Upper lobe of left lung (tissue), 4 donors: ENCODE data around the gene RBM18.

Experiments
- CTCF ChIP-seq, 6 experiments: fragments of 450-650 bp in 4 of 6; fragments of 200-600 bp in 2 of 6; sonication (generic) in 2 of 6; IDR thresholded peaks; one replicate each; pipeline ENCODE4 v1.5.1; 2016 to 2019; ENCODE audit warnings: antibody characterized with exemption in 6 of 6
- EP300 ChIP-seq, 4 donors: sonication (generic); formaldehyde crosslinking; IDR thresholded peaks; one replicate each; pipeline ENCODE4 v1.5.1; 2017; ENCODE audit warnings: antibody characterized with exemption in 4 of 4, control low read depth in 2 of 4
- POLR2A ChIP-seq, 4 donors: fragments of 450-650 bp; IDR thresholded peaks; one replicate each; pipeline ENCODE4 v1.5.1; 2016 to 2017; ENCODE audit warnings: antibody characterized with exemption in 4 of 4, mild to moderate bottlenecking in 2 of 4

- TF ChIP-seq CTCF (IDR thresholded peaks at IDR 0.05) (no peak), POLR2A (IDR thresholded peaks at IDR 0.05) (no peak), EP300 (IDR thresholded peaks at IDR 0.05) (no peak)
Measured at GRCh38 chr9:122236681-122237080, 28.0 kb downstream of the RBM18 start.
